WTC11 (cell line): ENCODE results near the gene KLK14.

Source experiments
- CREB1 ChIP-seq: sonication (generic); formaldehyde crosslinking; IDR thresholded peaks from 2 replicates; pipeline ENCODE4 v1.8.0; 2023; ENCODE audit warnings: mild to moderate bottlenecking, missing genetic modification reagents
- CREM ChIP-seq: sonication (generic); formaldehyde crosslinking; IDR thresholded peaks from 2 replicates; pipeline ENCODE4 v1.8.1; 2022; ENCODE audit warnings: mild to moderate bottlenecking, missing genetic modification reagents, moderate library complexity
- E2F5 ChIP-seq: sonication (generic); formaldehyde crosslinking; IDR thresholded peaks from 2 replicates; pipeline ENCODE4 v1.8.1; 2022; ENCODE audit warnings: mild to moderate bottlenecking, moderate library complexity, missing genetic modification reagents
- HMGXB4 ChIP-seq: sonication (generic); formaldehyde crosslinking; IDR thresholded peaks from 2 replicates; pipeline ENCODE4 v1.8.1; 2023; ENCODE audit warnings: mild to moderate bottlenecking, moderate library complexity, missing genetic modification reagents
- KAT7 ChIP-seq: sonication (generic); formaldehyde crosslinking; IDR thresholded peaks from 2 replicates; pipeline ENCODE4 v1.8.1; 2023; ENCODE audit warnings: missing genetic modification reagents, mild to moderate bottlenecking, borderline replicate concordance
- MLX ChIP-seq: sonication (generic); formaldehyde crosslinking; IDR thresholded peaks from 2 replicates; pipeline ENCODE4 v1.8.1; 2023; ENCODE audit warnings: mild to moderate bottlenecking, missing genetic modification reagents, moderate library complexity
- NR2C2 ChIP-seq: sonication (generic); formaldehyde crosslinking; IDR thresholded peaks from 2 replicates; pipeline ENCODE4 v1.8.0; 2022; ENCODE audit warnings: mild to moderate bottlenecking, missing genetic modification reagents
- PREB ChIP-seq: sonication (generic); formaldehyde crosslinking; IDR thresholded peaks from 2 replicates; pipeline ENCODE4 v1.8.1; 2022; ENCODE audit warnings: mild to moderate bottlenecking, missing genetic modification reagents, moderate library complexity, borderline replicate concordance
- RELA ChIP-seq: sonication (generic); formaldehyde crosslinking; IDR thresholded peaks from 2 replicates; pipeline ENCODE4 v1.8.1; 2022; ENCODE audit warnings: missing genetic modification reagents, mild to moderate bottlenecking, borderline replicate concordance
- TCF7 ChIP-seq: sonication (generic); formaldehyde crosslinking; IDR thresholded peaks from 2 replicates; pipeline ENCODE4 v1.8.0; 2022; ENCODE audit warnings: mild to moderate bottlenecking, low read depth, missing genetic modification reagents, moderate library complexity
- ZNF232 ChIP-seq: sonication (generic); formaldehyde crosslinking; IDR thresholded peaks from 2 replicates; pipeline ENCODE4 v1.8.0; 2022; ENCODE audit warnings: mild to moderate bottlenecking, missing genetic modification reagents
- ZNF263 ChIP-seq: sonication (generic); formaldehyde crosslinking; IDR thresholded peaks from 2 replicates; pipeline ENCODE4 v1.8.1; 2022; ENCODE audit warnings: low read depth, mild to moderate bottlenecking, moderate library complexity, missing genetic modification reagents
- TF ChIP-seq, protein P1 (sequence below): fragments of 200-600 bp; IDR thresholded peaks from 2 replicates; pipeline ENCODE4 v1.8.0; 2022; ENCODE audit warnings: antibody characterized with exemption

GRCh38 chr19:51065221-51065960 lies 17.3 kb downstream of the KLK14 start:
- TF ChIP-seq HMGXB4 (CRISPR knock-in tag) = no peak
- no peak for TF ChIP-seq TCF7 (CRISPR knock-in tag)
- TF ChIP-seq, protein P1, sequence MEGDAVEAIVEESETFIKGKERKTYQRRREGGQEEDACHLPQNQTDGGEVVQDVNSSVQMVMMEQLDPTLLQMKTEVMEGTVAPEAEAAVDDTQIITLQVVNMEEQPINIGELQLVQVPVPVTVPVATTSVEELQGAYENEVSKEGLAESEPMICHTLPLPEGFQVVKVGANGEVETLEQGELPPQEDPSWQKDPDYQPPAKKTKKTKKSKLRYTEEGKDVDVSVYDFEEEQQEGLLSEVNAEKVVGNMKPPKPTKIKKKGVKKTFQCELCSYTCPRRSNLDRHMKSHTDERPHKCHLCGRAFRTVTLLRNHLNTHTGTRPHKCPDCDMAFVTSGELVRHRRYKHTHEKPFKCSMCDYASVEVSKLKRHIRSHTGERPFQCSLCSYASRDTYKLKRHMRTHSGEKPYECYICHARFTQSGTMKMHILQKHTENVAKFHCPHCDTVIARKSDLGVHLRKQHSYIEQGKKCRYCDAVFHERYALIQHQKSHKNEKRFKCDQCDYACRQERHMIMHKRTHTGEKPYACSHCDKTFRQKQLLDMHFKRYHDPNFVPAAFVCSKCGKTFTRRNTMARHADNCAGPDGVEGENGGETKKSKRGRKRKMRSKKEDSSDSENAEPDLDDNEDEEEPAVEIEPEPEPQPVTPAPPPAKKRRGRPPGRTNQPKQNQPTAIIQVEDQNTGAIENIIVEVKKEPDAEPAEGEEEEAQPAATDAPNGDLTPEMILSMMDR = no peak
- TF ChIP-seq ZNF232 (CRISPR knock-in tag) = no peak
- no peak for TF ChIP-seq RELA (CRISPR knock-in tag)
- TF ChIP-seq KAT7 (CRISPR knock-in tag) = no peak
- no peak for TF ChIP-seq CREM
- no peak for TF ChIP-seq MLX
- no peak for TF ChIP-seq E2F5
- no peak for TF ChIP-seq ZNF263 (CRISPR knock-in tag)
- TF ChIP-seq PREB = no peak
- TF ChIP-seq CREB1 = no peak
- TF ChIP-seq NR2C2 (CRISPR knock-in tag) = no peak
